ENCODE measurements around the gene DNASE1L2.
"Not testable (repeated sequence)": the region's sequence is repeated elsewhere in the genome, so short reads cannot be mapped to it uniquely, and the experiment has no call there.

DNASE1L2 gene, protein sequence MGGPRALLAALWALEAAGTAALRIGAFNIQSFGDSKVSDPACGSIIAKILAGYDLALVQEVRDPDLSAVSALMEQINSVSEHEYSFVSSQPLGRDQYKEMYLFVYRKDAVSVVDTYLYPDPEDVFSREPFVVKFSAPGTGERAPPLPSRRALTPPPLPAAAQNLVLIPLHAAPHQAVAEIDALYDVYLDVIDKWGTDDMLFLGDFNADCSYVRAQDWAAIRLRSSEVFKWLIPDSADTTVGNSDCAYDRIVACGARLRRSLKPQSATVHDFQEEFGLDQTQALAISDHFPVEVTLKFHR

DNA sequence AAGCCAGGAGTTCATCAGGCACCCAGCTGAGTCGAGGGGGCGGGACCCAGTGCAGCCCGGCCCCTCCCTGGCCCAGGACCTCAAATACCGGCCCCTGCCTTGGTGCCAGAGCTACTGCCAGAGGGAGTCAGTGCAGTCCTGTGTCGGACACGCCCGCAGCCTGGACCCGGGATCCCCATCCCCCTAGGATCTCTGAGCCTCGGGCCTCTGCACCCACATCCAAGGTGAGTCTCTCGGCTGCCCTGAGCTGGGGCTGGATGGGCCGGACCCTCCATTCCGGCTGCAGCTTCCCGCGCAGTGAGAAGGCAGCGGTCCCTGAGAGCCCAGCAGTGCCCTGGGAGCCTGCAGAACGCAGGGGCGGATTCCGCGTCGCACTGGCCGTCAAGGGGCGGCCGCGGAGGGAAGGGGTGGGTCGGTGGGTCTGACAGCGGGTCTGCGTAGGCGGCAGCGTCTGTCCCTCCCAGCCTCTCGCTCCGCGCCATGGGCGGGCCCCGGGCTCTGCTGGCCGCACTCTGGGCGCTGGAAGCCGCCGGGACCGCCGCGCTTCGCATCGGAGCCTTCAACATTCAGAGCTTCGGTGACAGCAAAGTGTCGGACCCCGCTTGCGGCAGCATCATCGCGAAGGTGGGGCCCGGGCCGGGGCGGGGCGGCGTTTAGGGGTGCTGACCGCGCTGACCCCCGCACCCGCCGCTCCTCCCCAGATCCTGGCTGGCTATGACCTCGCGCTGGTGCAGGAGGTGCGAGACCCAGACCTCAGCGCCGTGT, at the start of gene DNASE1L2:
DNASE1L2 (plus strand) TSS at position 108 of the 765 bp plus-strand sequence; CDS start at position 481, 373 bp downstream.
- DNase-seq: no peak

DNA sequence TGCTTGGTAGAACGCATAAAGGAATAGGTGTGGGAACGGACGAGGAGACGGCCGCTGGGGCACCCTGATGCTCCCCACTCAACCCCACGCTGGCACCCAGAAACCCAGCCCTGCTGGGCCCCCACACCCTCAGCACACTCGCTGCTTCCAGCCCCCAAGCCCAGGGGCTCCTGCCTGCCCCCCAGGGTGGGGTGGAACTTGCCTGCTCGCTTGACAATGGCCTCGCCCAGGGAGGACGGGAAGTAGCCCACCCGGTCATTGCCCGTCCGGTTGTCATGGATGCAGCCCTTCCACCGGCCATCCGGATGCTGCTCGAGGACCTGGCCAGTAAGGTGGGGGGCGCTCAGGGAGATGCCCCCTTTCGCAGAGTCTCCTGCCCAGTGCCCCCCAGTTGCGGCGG, 49.7 kb upstream of the DNASE1L2 start:
- DNase-seq: no peak

DNA sequence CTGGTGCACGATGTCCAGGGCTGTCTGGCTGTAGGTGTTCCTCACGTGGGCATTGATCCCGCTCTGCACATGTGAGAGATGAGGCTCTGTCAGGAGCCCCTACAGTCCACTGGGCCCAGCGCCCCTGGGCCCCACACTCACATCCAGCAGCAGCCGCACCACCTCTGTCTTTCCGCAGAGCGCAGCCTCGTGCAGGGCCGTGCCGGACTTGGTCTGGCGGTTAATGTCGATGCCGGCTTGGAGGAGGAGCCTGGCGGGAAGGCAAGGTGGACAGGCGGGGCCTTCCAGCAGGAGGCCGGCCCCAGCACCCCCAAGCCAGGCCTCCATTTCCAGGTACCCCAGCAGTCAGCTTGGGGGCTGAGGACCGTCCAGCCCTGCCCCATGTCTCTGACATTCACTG, 49.0 kb upstream of the DNASE1L2 start:
- DNase-seq: no peak

DNA sequence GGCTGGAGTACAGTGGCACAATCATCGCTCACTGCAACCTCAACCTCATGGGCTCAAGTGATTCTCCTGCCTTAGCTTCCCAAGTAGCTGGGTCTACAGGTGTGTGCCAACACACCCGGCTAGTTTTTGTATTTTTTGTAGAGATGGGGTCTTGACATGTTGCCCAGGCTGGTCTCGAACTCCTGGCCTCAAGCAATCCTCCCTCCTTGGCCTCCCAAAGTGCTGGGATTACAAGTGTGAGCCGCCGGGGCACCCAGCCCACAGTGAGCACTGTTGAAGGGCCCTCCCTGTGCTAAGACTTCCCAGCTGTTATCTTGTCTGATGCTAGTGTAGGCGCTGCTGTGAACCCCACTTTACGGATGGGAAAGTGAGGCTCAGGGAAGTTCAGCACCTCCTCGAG, 47.8 kb upstream of the DNASE1L2 start:
- DNase-seq: no peak

DNA sequence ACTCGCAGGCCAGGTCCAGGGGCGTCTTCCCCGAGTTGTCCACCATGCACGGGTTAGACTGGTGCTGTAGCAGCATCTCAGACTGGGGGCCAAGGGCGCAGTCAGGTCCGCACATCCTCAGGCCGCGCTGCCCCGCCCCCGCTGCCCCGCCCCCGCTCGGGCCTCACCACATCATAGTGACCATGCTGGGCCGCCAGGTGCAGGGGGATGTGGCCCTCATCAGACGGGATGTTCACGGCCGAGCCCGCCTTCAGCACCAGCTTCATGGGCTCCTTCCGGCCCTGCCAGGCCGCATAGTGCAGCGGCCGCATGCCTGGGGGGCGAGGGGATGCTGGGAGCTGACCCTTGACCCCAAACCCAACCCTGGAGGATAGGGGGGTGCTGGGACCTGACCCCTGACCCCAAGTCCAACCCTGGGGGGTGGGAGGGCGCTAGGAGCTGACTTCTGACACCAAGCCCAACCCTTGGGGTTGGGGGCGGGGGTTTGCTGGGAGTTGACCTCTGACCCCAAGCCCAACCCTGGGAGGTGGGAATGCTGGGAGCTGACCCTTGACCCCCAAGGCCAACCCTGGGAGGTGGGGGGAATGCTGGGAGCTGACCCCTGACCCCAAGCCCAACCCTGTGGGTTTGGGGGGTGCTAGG, 46.9 kb upstream of the DNASE1L2 start:
- DNase-seq: no peak

DNA sequence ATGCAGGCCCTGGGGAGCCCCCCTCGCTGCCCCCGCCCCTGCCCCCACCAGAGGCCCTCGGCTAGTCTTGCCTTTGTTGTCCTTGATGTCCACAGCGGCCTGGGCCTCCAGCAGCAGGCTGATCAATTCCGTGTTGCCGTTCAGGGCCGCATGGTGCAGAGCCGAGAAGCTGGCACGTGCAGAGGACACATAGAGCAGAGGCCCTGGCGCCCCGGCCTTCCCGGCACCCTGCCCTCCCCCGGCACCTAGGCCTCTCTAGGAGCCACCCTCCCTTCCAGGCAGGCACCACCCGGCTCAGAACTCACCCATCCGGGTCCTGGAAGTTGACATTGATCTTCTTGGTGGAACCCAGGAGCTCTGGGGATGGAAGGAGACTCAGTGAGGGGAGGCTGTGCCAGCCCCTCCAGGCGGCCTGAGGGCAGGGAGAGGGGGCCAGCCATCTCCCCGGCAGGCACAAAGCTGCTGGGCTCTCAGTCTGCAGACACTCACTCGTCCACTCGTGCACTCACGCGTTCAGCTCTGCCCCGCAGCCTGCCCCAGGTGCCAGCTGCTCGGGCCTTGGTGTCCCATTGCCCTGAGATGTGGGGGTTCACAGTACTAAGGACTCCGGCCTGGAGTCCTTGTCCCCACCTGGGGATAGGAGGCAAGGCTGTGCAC, 46.1 kb upstream of the DNASE1L2 start:
- no peak for DNase-seq

DNA sequence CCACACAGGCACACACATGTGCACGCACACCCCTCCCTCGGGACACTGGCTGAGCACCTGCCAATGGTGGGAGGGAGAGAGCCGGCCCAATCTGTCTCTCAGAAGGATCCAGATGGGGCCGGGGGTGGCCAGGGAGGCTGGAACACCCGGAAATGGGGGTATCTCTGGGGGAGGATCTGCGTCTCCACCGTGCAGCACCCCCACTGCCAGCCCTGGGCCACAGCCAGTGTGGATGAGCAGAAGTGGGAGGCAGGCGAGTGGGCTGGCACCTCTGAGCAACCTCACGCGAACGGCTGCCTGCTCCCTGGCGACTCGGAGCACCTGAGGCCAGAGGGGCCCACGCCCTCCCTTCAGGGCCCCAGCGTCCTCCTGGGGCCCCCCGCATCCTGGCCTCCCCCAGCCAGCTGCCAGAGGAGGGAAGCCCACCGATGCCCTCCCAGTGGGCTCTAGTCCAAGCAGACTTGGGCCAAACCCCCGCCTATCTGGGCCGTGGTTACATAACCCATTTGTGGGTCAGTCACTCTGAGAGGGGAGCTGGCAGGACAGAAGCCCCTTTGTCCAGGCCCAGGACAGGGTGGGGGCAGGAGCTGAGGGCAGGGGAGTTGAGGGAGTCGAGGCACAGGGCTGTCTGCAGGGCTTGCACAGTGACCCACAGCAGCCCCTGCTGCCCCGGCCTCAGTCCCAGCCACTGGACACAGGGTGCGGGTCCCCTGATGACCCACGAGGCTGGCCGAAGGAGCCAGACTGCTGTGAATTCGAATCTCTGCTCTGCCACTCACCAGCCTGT, 45.4 kb upstream of the DNASE1L2 start:
- DNase-seq: no peak

DNA sequence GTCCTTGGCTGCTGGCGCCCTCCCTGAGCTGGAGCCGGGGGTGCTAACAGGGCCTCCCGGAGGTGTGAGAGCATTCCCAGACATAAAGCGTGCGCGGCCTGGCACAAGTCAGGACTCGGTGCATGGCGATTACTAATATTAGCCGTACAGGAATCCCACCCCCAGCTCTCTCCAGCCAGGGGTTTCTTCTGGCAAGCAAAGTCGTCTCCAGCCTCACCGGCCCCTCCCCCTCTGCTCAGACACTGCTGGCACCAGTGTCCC, 44.9 kb upstream of the DNASE1L2 start:
- no peak for DNase-seq

DNA sequence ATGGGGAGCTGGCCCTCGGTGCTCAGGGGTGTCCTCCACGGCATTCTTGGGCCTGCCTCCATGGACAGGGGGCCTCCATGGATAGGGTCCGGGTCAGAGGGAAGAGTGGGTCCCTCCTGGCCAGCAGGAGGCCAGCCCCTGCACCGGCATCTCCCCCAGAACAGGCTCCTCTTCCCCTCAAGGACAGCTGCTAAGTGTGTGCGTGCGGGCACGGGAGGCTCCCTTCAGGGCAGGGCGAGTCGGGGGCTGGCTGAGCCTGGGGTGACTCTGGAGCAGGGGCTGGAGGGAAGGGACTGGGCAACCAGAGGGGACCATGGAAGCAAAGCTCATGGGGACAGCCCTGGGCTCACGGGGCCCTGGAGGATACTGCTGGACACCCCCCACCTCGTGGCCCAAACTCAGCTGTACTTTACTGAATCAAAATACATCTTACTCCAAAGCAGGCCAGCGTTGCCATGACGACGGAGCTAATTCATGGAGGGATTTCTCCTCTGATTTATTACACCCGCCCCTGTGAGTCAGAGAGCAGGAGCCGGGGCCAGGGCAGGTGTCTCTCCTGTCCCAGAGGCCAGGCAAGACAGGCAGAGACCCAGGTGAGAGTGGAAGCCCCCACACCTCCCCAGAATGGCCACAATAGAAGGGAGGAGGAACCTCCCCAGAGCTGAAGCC, 41.9 kb upstream of the DNASE1L2 start:
- no peak for DNase-seq

DNA sequence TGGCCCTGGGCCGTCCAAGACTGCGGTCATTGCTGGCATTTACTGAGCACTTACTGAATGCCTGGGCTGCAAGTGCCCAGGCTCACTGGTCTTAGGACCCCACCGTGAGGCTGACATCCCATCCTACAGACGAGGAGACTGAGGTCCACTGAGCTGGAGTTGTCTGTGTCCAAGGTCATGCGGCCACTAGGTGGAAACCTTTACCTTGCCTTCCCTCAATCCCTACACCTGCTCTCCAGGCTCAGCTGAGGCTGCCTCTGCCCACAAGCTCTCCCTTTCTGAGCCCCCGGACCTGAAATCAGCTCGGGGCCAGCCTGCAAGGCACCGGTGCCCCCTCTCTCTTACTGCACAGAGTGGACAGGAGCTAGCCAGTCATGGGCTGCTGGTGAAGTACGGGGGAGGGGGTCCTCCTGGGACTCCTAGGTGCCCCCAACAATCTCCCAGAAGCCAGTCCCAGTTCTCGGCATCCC, 41.4 kb upstream of the DNASE1L2 start:
- no peak for DNase-seq

DNA sequence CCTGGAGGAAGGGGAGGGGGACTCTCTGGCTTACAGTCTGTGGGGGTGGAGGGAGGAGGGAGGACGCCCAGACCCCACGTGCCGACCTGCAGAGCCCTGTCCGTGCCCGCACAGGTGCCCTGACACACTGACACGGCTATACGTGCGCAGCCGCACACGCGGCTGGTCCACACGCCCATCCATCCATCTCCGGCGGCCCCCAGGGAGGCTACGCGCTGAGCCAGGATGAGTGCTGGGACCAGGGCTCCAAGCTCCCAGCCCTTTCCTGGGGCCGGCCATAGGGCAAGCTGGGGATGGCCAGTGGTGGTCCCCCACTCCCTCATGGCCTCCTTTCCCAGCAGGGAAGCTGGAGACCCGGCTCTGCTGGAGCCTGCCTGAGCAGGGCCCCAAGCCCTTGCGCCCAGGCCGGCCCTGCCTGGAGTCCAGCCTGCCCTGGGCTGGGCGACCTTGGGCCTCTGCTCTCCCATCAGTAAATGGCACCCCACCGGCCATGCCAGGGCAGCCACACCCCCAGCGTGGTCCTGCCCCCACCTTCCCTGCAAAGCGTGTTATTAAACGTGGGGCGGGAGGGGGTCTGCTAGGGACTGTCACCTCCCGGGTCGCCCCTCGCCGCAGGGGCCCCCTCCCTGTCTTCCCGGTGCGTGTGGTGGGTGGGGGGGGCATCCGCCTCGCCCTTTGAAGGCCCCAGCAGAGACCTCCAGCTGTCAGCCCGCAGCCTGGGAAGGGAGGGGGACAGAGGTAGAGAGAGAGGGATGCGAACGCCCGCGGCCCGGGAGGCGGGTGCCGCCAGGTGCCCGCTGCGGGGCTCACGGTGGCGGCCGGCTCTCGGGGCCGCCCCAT, 40.7 kb upstream of the DNASE1L2 start:
- DNase-seq: no peak

DNA sequence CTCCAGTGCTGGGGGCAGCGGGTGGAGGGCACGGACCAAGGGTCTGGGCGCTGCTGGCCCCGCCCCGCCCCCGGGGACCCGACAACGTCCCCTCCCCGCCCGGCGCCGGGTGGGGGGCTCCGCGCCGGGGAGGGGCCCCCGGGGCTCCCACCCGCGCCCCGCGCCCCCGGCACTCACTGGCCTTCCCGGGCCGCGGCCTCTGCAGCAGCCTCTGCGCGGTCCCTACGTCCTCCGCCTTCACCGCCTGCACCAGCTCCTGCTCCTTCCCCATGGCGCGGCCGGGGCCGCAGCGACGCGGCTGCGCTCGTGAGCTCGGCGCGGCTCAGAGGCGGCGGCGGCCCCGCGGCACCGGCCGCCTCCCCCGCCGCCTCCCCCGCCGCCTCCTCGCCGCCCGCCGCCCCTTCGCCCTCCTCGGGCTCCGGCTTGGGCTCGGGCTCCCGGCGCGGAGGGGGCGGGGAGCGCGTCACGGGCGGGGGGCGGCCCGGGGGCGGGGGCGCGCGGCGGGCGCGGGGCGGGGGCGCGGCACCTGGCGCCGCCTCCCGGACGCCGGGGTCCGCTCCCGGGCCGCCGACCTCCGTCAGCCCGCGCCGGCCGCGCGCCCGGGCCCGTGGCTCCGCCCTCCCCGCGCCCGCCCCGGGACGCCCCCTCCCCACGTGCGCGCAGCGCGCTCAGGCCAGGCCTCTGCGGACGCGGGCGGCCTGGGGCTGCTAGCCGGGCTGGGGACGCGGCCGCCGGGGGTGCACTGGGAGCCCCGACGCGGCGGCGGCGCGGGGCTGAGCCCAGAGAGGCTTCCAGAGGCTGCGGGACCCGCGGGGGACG, 39.9 kb upstream of the DNASE1L2 start, which contains the start of gene CASKIN1:
CASKIN1 (minus strand) TSS at position 444 of the 819 bp plus-strand sequence; CDS start at position 271, 173 bp downstream.
- DNase-seq: no peak

DNA sequence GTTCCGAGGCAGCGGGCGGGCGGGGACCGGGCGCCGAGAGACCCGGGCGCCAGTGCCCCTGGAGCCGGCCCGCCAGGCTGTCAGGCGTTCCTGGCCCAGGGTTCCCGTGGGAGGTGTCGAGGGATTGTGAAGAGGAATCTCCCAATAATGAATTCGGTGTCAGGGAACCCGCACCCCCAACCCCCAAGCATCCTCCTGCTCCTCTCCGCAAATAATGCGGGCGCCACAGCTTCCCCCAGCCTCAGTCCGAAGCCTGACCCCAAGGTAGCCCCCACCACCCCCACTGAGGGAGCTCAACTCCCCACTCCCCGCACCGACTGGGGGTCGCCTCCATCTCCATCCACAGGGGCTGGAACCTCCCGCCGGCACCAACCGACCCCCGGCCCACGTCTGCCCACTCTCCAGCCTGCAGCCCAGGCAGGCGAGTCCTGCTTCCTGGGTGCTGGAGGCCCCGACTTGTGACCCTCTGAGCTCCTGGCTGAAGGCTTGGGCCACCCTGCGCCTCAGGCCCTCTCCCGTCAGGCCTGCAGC, 39.2 kb upstream of the DNASE1L2 start:
- no peak for DNase-seq

DNA sequence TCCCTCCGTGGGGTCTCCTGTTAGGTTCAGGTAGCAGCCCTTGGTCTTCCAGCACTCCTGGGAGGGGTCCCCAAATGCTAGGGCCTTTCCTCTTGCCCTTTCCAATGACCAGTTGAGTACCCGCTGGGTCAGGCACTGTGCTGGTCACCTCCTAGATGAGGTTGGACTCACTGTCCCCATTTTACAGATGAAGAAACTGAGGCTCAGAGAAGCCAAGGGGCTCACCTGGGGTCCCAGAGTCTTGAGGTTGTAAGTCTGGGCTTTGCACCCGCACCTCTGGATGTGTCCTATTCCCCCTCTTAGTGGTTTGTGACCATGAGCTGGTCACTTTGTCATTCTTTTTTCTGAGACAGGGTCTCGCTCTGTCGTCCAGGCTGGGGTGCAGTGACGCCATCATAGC, 38.5 kb upstream of the DNASE1L2 start:
- no peak for DNase-seq

DNA sequence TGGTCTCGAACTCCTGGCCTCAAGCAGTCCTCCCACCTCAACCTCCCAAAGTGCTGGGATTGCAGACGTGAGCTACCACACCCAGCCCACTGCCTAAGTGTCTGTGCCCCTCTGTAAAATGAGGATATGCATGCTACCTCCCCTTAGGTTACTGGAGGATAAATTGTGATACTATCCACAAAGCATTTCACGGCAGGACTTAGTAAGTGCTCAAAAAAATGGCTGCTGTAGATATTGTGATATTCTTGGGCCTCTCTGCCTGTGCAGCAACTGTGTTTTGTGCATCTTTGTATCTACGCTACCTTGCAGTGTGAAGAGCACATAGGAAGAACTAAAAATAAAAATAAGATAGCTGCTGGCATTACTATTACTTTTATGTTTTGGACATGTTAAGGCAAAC, 38.0 kb upstream of the DNASE1L2 start:
- DNase-seq: no peak

DNA sequence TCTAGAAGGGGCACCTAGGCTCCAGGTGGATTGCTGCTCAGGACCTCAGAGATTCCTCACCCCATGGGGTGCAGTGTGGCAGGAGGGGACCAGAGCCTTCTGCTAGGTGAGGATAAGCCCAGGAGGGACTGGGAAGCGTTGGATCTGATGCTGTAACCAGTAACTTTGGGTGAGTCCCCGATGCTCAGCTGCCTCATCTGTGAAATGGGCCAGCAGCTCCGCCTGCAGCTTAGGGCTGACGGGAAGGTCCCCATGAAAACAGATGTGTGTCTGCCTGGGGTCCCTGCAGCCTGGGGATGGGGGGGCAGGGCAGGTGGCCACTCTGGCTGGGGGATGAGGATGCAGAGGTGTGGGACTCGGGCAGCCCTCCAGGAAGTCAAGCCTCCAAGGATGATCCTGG, 37.1 kb upstream of the DNASE1L2 start:
- no peak for DNase-seq

DNA sequence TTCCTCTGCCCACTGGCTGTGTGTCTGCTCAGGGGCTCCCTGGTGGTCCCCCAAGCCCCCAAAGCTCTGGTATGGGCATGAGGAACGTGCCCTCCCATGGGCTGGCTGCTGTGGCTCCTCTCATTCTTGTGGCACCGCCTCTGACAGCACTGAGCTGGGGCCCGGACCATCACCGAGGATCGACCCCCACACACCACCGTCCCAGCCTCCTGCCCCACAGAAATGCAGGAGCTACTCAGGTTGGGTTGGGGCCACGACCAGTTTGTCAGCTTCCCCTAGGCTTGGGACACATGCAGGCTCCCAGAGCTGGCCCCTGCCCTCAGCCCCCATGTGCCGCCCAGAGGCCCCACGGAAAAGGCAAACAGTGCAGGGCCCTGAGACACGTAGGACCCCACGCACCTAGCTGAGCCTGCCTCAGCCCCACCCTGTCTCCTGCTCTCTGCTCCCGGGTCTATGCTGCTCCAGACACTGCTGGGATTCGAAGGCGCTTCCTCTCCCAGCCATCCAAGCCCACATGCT, 36.6 kb upstream of the DNASE1L2 start:
- DNase-seq: no peak

DNA sequence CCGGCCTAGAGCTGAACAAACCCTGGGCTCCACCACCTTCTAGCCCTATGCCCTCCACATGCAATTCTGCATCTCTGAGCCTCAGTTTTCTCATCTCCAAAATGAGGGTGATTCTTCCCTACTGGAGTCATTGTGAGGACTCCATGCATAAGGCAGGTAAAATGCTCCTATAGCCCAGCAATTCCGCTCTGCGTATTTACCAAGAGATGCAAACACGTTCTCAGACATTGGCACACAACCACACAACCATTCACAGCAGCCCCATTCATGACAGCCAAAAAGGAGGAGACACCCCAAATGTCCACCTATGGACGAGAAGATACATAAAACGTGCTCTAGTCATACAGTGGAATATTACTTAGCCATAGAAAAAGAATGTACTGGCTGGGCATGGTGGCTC, 35.9 kb upstream of the DNASE1L2 start:
- no peak for DNase-seq

DNA sequence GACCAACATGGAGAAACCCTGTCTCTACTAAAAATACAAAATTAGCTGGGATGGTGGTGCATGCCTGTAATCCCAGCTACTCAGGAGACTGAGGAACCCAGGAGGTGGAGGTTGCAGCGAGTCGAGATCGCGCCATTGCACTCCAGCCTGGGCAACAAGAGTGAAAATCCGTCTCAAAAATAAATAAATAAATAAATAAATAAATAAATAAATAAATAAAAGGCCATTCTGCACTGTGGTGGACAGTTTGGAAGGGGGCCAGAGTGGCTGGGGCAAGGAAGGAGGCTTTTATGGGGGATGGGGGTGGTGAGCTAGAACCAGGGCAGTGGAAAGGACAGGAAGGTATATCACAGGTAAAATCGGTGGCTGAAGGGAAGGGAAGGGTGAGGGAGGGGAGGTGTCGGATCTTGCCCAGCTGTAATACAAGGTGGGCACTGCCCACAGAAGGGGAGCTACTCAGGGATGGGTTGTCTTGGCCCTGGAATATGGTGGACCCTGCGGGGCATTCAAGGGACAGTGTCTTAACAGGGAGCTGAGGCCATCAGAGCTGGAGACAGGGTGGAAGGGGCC, 33.0 kb upstream of the DNASE1L2 start:
- DNase-seq: not testable (repeated sequence)
